Type B pancreatic cell (in vitro differentiated cells): ENCODE data around the gene CLIC4. TPM values are rescaled to one million over a fixed set of nuclear protein-coding genes. Genes with fewer than 3 reads are reported as not detected.

Experiments used
- DNase-seq: peaks from one replicate; pipeline ENCODE4 v3.0.0; 2021; ENCODE audit warnings: mixed read lengths; ENCODE audit not compliant: unreplicated experiment; ENCODE audit errors: extremely low spot score
- H3K27ac Mint-ChIP-seq: 2 replicates; pipeline ENCODE4 v1.8.0; 2021; ENCODE audit warnings: mild to moderate bottlenecking, mixed read lengths
- H3K27me3 Mint-ChIP-seq: 2 replicates; pipeline ENCODE4 v1.8.0; 2021; ENCODE audit warnings: mixed read lengths
- H3K36me3 Mint-ChIP-seq: 2 replicates; pipeline ENCODE4 v1.8.0; 2021; ENCODE audit warnings: mixed read lengths
- H3K4me1 Mint-ChIP-seq: one replicate; pipeline ENCODE4 v1.8.0; 2021; ENCODE audit warnings: mixed read lengths; ENCODE audit not compliant: unreplicated experiment
- H3K4me3 Mint-ChIP-seq: 2 replicates; pipeline ENCODE4 v1.8.0; 2021; ENCODE audit warnings: mild to moderate bottlenecking, mixed read lengths
- H3K9me3 Mint-ChIP-seq: 2 replicates; pipeline ENCODE4 v1.8.0; 2021; ENCODE audit warnings: mixed read lengths
- CTCF ChIP-seq: fragments of 200-600 bp; sonication (generic); conservative IDR thresholded peaks from 2 replicates; pipeline ENCODE4 v1.5.0; 2021; ENCODE audit warnings: antibody characterized with exemption, mild to moderate bottlenecking
- total RNA-seq: library from RNA; stranded (reverse); gene quantifications from 2 replicates; pipeline ENCODE4 v1.2.1, GENCODE V29; 2021; ENCODE audit warnings: low replicate concordance

CLIC4 gene
- total RNA-seq, 1 donor from 2014 or later = 109 TPM

DNA sequence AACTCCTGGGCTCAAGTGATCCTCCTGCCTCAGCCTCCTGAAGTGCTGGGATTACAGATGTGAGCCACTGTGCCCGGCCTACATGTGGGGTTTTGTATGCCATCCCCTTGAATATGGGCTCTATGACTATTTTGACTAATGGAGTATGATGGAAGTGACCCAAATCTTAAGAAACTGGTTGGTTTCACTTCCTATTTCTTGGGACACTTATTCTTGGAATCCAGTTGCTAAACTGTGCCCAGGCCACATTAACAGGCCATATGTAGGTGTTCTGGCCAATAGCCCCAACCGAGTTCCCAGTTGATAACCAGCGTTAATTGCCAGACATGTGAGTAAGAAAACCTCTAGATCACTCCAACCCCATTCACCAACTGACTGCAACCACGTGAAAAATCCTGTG, 36.3 kb upstream of the CLIC4 start:
- Mint-ChIP-seq H3K4me3 (no peak overlapping the region), H3K4me1 (peaks cover 19% of the 10 kb centered on the region), H3K27ac (no peak overlapping the region), H3K9me3 (no peaks in the 10 kb centered on the region), H3K27me3 (no peaks in the 10 kb centered on the region), H3K36me3 (no peaks in the 10 kb centered on the region)
- DNase-seq = no peak
- TF ChIP-seq CTCF = no peak

DNA sequence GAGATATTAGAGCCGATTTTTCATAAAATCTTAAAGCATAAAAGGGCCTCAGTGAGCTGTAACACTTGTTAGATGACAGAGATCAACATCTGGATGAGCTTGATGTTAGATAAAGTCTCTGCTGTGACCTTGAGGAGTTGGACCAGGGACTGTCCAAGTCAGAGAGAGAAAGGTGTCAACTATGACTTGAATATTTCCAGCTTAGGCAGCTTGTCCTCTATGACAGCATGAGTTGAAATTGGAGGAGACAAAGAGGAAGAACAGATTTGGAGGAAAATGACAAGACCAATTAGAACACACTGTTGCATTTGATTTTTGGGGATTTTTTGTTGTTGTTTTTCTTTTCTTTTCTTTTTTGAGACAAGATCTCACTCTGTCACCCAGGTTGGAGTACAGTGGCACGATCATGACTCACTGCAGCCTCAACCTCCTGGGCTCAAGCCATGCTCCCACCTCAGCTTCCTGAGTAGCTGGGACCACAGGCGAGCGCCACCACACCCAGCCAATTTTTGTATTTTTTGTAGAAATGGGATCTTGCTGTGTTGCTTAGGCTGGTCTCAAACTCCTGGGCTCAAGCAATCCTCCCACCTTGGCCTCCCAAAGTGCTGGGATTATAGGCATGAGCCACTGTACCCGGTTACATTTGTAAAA, 35.3 kb upstream of the CLIC4 start:
- DNase-seq = no peak
- Mint-ChIP-seq H3K36me3 (no peaks in the 10 kb centered on the region), H3K4me3 (no peak overlapping the region), H3K9me3 (no peaks in the 10 kb centered on the region), H3K27ac (no peak overlapping the region), H3K27me3 (no peaks in the 10 kb centered on the region), H3K4me1 (peaks cover 11% of the 10 kb centered on the region)
- no peak for TF ChIP-seq CTCF

DNA sequence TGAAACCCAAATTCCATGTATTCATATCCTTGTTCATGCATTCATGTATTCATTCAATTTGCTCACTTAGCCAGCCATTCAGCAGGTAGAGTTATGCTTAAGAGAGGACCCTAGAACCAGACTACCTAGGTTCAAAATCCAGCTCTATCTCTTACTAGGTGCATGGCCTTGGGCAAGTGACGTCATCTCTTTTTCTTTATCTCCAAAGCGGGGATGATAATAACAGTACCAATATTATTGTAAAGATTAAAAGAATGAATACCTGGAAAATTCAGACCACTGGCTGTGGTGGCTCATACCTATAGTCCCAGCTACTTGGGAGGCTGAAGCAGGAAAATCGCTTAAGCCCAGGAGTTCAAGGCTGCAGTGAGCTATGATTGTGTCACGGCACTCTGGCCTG, 33.9 kb upstream of the CLIC4 start:
- no peaks in the 10 kb centered on the region for H3K36me3 Mint-ChIP-seq
- DNase-seq = no peak
- no peak overlapping the region for H3K27ac Mint-ChIP-seq
- H3K4me1 Mint-ChIP-seq = no peaks in the 10 kb centered on the region
- no peak for TF ChIP-seq CTCF
- H3K4me3 Mint-ChIP-seq = no peak overlapping the region
- H3K9me3 Mint-ChIP-seq = no peaks in the 10 kb centered on the region
- H3K27me3 Mint-ChIP-seq = no peaks in the 10 kb centered on the region

GRCh38 chr1:24713176-24713575, 32.1 kb upstream of the CLIC4 start:
- TF ChIP-seq CTCF = no peak
- H3K27ac Mint-ChIP-seq = no peak overlapping the region
- no peak for DNase-seq
- no peak overlapping the region for H3K4me3 Mint-ChIP-seq
- H3K4me1 Mint-ChIP-seq = no peaks in the 10 kb centered on the region
- H3K36me3 Mint-ChIP-seq = no peaks in the 10 kb centered on the region
- no peaks in the 10 kb centered on the region for H3K9me3 Mint-ChIP-seq
- no peaks in the 10 kb centered on the region for H3K27me3 Mint-ChIP-seq

DNA sequence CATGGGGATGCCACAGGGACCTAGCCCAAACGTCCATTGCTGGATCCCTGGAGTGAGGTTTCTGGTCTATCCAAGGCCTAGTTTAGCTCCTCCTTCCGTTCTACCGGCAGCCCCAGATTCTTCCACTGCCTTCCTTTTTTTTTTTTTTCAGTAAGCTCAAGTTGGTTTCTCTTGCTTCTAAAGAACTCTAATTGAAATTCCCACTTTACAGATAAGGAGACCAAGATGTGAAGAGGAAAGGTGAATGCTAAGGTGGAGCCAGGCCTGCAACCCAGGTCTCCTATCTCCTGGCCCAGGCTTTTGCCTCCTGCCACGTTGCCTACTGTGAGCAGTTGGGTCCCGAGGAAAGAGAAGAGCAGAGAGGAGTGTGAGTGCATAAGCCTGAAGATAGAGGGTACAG, 31.5 kb upstream of the CLIC4 start:
- DNase-seq = no peak

More for the DNA sequence above, 31.5 kb upstream of the CLIC4 start:
- Mint-ChIP-seq H3K36me3 (no peaks in the 10 kb centered on the region), H3K4me1 (no peaks in the 10 kb centered on the region), H3K27me3 (no peaks in the 10 kb centered on the region), H3K27ac (no peak overlapping the region), H3K4me3 (no peak overlapping the region), H3K9me3 (no peaks in the 10 kb centered on the region)
- TF ChIP-seq CTCF = no peak
